Erythroblast (primary cell): ENCODE results near the gene L2HGDH.

Experiments
- GATA1 ChIP-seq: IDR thresholded peaks from 2 replicates; pipeline ENCODE4 v1.6.1; 2011; ENCODE audit warnings: low read depth, mild to moderate bottlenecking, control low read depth, low read length, moderate library complexity
- POLR2A ChIP-seq: IDR thresholded peaks from 2 replicates; pipeline ENCODE4 v1.6.1; 2011; ENCODE audit warnings: mild to moderate bottlenecking, low read length

- TF ChIP-seq POLR2A (no peak), GATA1 (no peak)
These were observed 74.6 kb downstream of the L2HGDH start for GRCh38 chr14:50237427-50237826.
